ENCODE results near the gene DDO. TPM values are rescaled to one million over a fixed set of nuclear protein-coding genes. Genes with fewer than 3 reads are reported as not detected.

The DDO gene
- total and polyA plus RNA-seq, 2 experiments from 2014 or later, result not detected

GRCh38 chr6:110367825-110368224 lies 47.5 kb downstream of the DDO start:
- H3K4me2 ChIP-seq (ENCODE audit: unreplicated experiment), result no peak overlapping the region
- H3K4me1 ChIP-seq (ENCODE audit: insufficient read depth), result no peaks in the 10 kb centered on the region
- no peak for TF ChIP-seq EZH2phosphoT487 (IDR thresholded peaks at IDR 0.05; ENCODE audit: insufficient read depth, low read depth)
- TF ChIP-seq EZH2 (IDR thresholded peaks at IDR 0.05; ENCODE audit: insufficient read depth, poor library complexity, severe bottlenecking), result no peak
- in situ Hi-C loops (cut with MboI), result no loop called here
- H2AFZ ChIP-seq, result no peak overlapping the region
- H4K20me1 ChIP-seq (ENCODE audit: insufficient read depth), result no peaks in the 10 kb centered on the region
- no peak overlapping the region for H3K9ac ChIP-seq
- WGBS, 2 experiments (ENCODE audit: low coverage in 1 of 2, low lambda C conversion rate in 2 of 2, missing lambda C conversion rate in 2 of 2), result 33 to 54% methylated on average over 1 of the region's 1 CpG
- no peaks in the 10 kb centered on the region for H3F3A ChIP-seq (ENCODE audit: insufficient read depth)
- no peaks in the 10 kb centered on the region for H3K79me2 ChIP-seq (ENCODE audit: insufficient read depth)
- no peaks in the 10 kb centered on the region for H3K9me2 ChIP-seq (ENCODE audit: insufficient read depth)
- no peaks in the 10 kb centered on the region for H3K36me3 ChIP-seq (ENCODE audit: low read depth)
- peaks cover 34% of the 10 kb centered on the region for H3K27me3 ChIP-seq (replicated peaks; ENCODE audit: insufficient read depth)
- no peak overlapping the region for H3K4me3 ChIP-seq
- DNase-seq, result no peak
- no peaks in the 10 kb centered on the region for H3K9me3 ChIP-seq (ENCODE audit: low read depth)
- H3K27ac ChIP-seq, result no peak overlapping the region

GRCh38 chr6:110366975-110367374 lies 48.4 kb downstream of the DDO start:
- TF ChIP-seq EZH2phosphoT487 (IDR thresholded peaks at IDR 0.05; ENCODE audit: insufficient read depth, low read depth) (no peak), EZH2 (IDR thresholded peaks at IDR 0.05; ENCODE audit: insufficient read depth, poor library complexity, severe bottlenecking) (no peak)
- in situ Hi-C loops (cut with MboI), result no loop called here
- no peaks in the 10 kb centered on the region for H3K9me2 ChIP-seq (ENCODE audit: insufficient read depth)
- no peak for DNase-seq
- H3K9ac ChIP-seq, result no peak overlapping the region
- H2AFZ ChIP-seq, result no peak overlapping the region
- H3K4me3 ChIP-seq, result no peak overlapping the region
- no peaks in the 10 kb centered on the region for H3K4me1 ChIP-seq (ENCODE audit: insufficient read depth)
- WGBS, 2 experiments (ENCODE audit: low coverage in 1 of 2, low lambda C conversion rate in 2 of 2, missing lambda C conversion rate in 2 of 2), result 91 to 94% methylated on average over 2 of the region's 2 CpGs
- H3K79me2 ChIP-seq (ENCODE audit: insufficient read depth), result no peaks in the 10 kb centered on the region
- no peaks in the 10 kb centered on the region for H3K9me3 ChIP-seq (ENCODE audit: low read depth)
- H3F3A ChIP-seq (ENCODE audit: insufficient read depth), result no peaks in the 10 kb centered on the region
- no peaks in the 10 kb centered on the region for H4K20me1 ChIP-seq (ENCODE audit: insufficient read depth)
- no peaks in the 10 kb centered on the region for H3K36me3 ChIP-seq (ENCODE audit: low read depth)
- H3K4me2 ChIP-seq (ENCODE audit: unreplicated experiment), result no peak overlapping the region
- peaks cover 42% of the 10 kb centered on the region for H3K27me3 ChIP-seq (replicated peaks; ENCODE audit: insufficient read depth)
- no peak overlapping the region for H3K27ac ChIP-seq

- Histone ChIP-seq H3K9ac (no peak overlapping the region), H3K4me2 (ENCODE audit: unreplicated experiment) (no peak overlapping the region), H3K4me3 (no peak overlapping the region), H3K27ac (no peak overlapping the region), H3K9me3 (ENCODE audit: low read depth) (no peaks in the 10 kb centered on the region), H3K4me1 (ENCODE audit: insufficient read depth) (no peaks in the 10 kb centered on the region), H4K20me1 (ENCODE audit: insufficient read depth) (no peaks in the 10 kb centered on the region), H3K79me2 (ENCODE audit: insufficient read depth) (no peaks in the 10 kb centered on the region), H3F3A (ENCODE audit: insufficient read depth) (no peaks in the 10 kb centered on the region), H2AFZ (no peak overlapping the region), H3K27me3 (replicated peaks; ENCODE audit: insufficient read depth) (peaks cover 42% of the 10 kb centered on the region), H3K9me2 (ENCODE audit: insufficient read depth) (no peaks in the 10 kb centered on the region), H3K36me3 (ENCODE audit: low read depth) (no peaks in the 10 kb centered on the region)
- no peak for TF ChIP-seq EZH2 (IDR thresholded peaks at IDR 0.05; ENCODE audit: insufficient read depth, poor library complexity, severe bottlenecking)
- TF ChIP-seq EZH2phosphoT487 (IDR thresholded peaks at IDR 0.05; ENCODE audit: insufficient read depth, low read depth), result no peak
- 78 to 81% methylated on average over 2 of the region's 2 CpGs for WGBS, 2 experiments (ENCODE audit: low coverage in 1 of 2, low lambda C conversion rate in 2 of 2, missing lambda C conversion rate in 2 of 2)
- in situ Hi-C loops (cut with MboI), result no loop called here
- DNase-seq, result no peak
Measured at GRCh38 chr6:110366256-110366655, 49.1 kb downstream of the DDO start.

DNA sequence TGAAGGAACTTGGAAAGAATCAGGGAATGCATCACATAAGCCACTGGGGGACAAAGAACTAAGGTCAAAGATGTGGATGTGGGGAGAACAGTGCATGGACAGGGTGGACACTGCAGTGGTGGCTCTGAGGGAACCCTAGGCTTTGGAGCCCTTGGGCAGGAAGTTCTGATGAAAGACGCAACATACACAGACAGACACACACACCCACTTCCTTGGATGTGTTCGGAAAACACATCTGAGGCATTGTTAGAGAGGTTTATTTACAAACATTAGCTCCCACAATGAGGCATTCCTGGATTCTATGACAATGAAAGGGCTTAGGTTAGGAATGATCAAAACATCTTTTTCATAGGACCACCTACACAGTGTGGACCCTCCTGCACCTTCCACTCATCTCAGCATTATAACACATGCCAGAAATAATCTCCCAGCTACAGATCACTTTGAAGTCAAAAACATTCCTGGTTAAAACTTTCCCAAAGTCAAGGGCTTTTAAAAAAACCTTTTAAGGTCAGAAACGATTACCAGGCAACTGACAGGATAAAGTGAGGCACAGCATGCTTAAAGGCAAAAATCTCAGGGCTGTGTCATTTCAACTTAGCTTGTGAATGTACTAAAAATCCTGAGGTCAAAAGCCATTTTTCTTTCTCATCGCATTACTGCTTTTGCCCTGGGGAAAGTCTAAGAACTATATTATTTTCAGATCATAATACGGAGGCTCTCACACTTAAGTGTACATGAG lies 50.8 kb downstream of the DDO start:
- H3K9ac ChIP-seq, result no peak overlapping the region
- H3K9me3 ChIP-seq (ENCODE audit: low read depth), result no peaks in the 10 kb centered on the region
- in situ Hi-C loops (cut with MboI), result no loop called here
- H3F3A ChIP-seq (ENCODE audit: insufficient read depth), result no peaks in the 10 kb centered on the region
- no peaks in the 10 kb centered on the region for H3K36me3 ChIP-seq (ENCODE audit: low read depth)
- H3K27ac ChIP-seq, result no peak overlapping the region
- no peak for DNase-seq
- H2AFZ ChIP-seq, result no peak overlapping the region
- no peaks in the 10 kb centered on the region for H3K4me1 ChIP-seq (ENCODE audit: insufficient read depth)
- H3K9me2 ChIP-seq (ENCODE audit: insufficient read depth), result no peaks in the 10 kb centered on the region
- no peak overlapping the region for H3K4me3 ChIP-seq
- no peaks in the 10 kb centered on the region for H4K20me1 ChIP-seq (ENCODE audit: insufficient read depth)
- no peak overlapping the region for H3K4me2 ChIP-seq (ENCODE audit: unreplicated experiment)
- 83 to 85% methylated on average over 5 of the region's 5 CpGs for WGBS, 2 experiments (ENCODE audit: low coverage in 1 of 2, low lambda C conversion rate in 2 of 2, missing lambda C conversion rate in 2 of 2)
- H3K79me2 ChIP-seq (ENCODE audit: insufficient read depth), result no peaks in the 10 kb centered on the region
- H3K27me3 ChIP-seq (replicated peaks; ENCODE audit: insufficient read depth), result peaks cover 38% of the 10 kb centered on the region
- TF ChIP-seq EZH2phosphoT487 (IDR thresholded peaks at IDR 0.05; ENCODE audit: insufficient read depth, low read depth), result no peak
- TF ChIP-seq EZH2 (IDR thresholded peaks at IDR 0.05; ENCODE audit: insufficient read depth, poor library complexity, severe bottlenecking), result no peak

All from GM23248 (cell line).